NAMALWA (cell line): Measurements from ENCODE around the gene HIVEP3.
"Not testable (repeated sequence)": the region's sequence is repeated elsewhere in the genome, so short reads cannot be mapped to it uniquely, and the experiment has no call there.

ENCODE experiments used
- DNase-seq: peaks from one replicate; pipeline ENCODE4 v3.0.0-alpha.2; 2015; ENCODE audit warnings: low spot score

HIVEP3 gene

GRCh38 chr1:41710980-41711379 is 207.7 kb downstream of the HIVEP3 start:
- DNase-seq = no peak

GRCh38 chr1:41709873-41710272 is 208.8 kb downstream of the HIVEP3 start:
- no peak for DNase-seq

- no peak for DNase-seq
These were observed 209.4 kb downstream of the HIVEP3 start for GRCh38 chr1:41709331-41709730.

- DNase-seq = no peak
These were observed 210.4 kb downstream of the HIVEP3 start for GRCh38 chr1:41708332-41708731.

- no peak for DNase-seq
These were observed 210.9 kb downstream of the HIVEP3 start for GRCh38 chr1:41707793-41708192.

GRCh38 chr1:41705798-41706197 is 212.9 kb downstream of the HIVEP3 start:
- no peak for DNase-seq

GRCh38 chr1:41704196-41704595 is 214.5 kb downstream of the HIVEP3 start:
- DNase-seq = no peak

GRCh38 chr1:41702771-41703170 is 216.0 kb downstream of the HIVEP3 start:
- no peak for DNase-seq

GRCh38 chr1:41700986-41701535 is 217.7 kb downstream of the HIVEP3 start:
- no peak for DNase-seq

- no peak for DNase-seq
These were observed 218.1 kb downstream of the HIVEP3 start for GRCh38 chr1:41700581-41700980.

- no peak for DNase-seq
These were observed 218.9 kb downstream of the HIVEP3 start for GRCh38 chr1:41699861-41700248.

GRCh38 chr1:41698916-41699860 is 219.5 kb downstream of the HIVEP3 start:
- DNase-seq = no peak

GRCh38 chr1:41696381-41696780 is 222.3 kb downstream of the HIVEP3 start:
- no peak for DNase-seq

- DNase-seq = no peak
These were observed 223.5 kb downstream of the HIVEP3 start for GRCh38 chr1:41695118-41695745.

GRCh38 chr1:41691966-41692365 is 226.8 kb downstream of the HIVEP3 start:
- not testable (repeated sequence) for DNase-seq

- DNase-seq = no peak
These were observed 227.3 kb downstream of the HIVEP3 start for GRCh38 chr1:41691424-41691823.

GRCh38 chr1:41690331-41690730 is 228.4 kb downstream of the HIVEP3 start:
- DNase-seq = no peak

- no peak for DNase-seq
These were observed 229.2 kb downstream of the HIVEP3 start for GRCh38 chr1:41689558-41689981.

- no peak for DNase-seq
These were observed 229.6 kb downstream of the HIVEP3 start for GRCh38 chr1:41689139-41689538.

- DNase-seq = no peak
These were observed 231.7 kb downstream of the HIVEP3 start for GRCh38 chr1:41687007-41687406.

GRCh38 chr1:41683681-41684500 is 234.8 kb downstream of the HIVEP3 start:
- DNase-seq = no peak
